Testis (tissue), 3 donors: Measurements from ENCODE around the gene EPHA6. TPM values are rescaled to one million over a fixed set of nuclear protein-coding genes. Genes with fewer than 3 reads are reported as not detected.

Experiments
- DNase-seq: peaks from one replicate; pipeline ENCODE4 v3.0.0-alpha.2; 2019
- H3K27ac ChIP-seq, 2 donors: fragments of 200-600 bp; sonication (generic); one replicate each; pipeline ENCODE4 v1.5.1; 2019
- H3K27me3 ChIP-seq: fragments of 200-600 bp; sonication (generic); one replicate; pipeline ENCODE4 v1.5.1; 2019
- H3K36me3 ChIP-seq: fragments of 200-600 bp; sonication (generic); one replicate; pipeline ENCODE4 v1.5.1; 2017; ENCODE audit warnings: low read depth; ENCODE audit errors: missing control alignments
- H3K4me1 ChIP-seq: fragments of 200-600 bp; sonication (generic); one replicate; pipeline ENCODE4 v1.5.1; 2019
- H3K4me3 ChIP-seq, 2 donors: fragments of 200-600 bp; sonication (generic); one replicate each; pipeline ENCODE4 v1.5.1; 2017 to 2019
- H3K9me3 ChIP-seq: fragments of 200-600 bp; sonication (generic); one replicate; pipeline ENCODE4 v1.5.1; 2017
- POLR2A ChIP-seq: fragments of 450-650 bp; IDR thresholded peaks from one replicate; pipeline ENCODE4 v1.6.1; 2017; ENCODE audit warnings: antibody characterized with exemption, mild to moderate bottlenecking, moderate library complexity
- WGBS, 2 donors: methylation state at CpG; one replicate each; pipeline ENCODE4 v1.1.5; 2018; 5-methylcytosine and 5-hydroxymethylcytosine counted together
- intact Hi-C: fragments of 100-400 bp; cut with DNase I; formaldehyde crosslinking; loops from one replicate; pipeline ENCODE4 v1.15.1; 2023; ENCODE audit warnings: low total_unique reads
- polyA plus RNA-seq: library from polyadenylated mRNA; stranded (reverse); fragments of 350-450 nt; fragmentation: Illumina TruSeq; extraction: RNeasy Lipid Tissue Mini Kit (QIAGEN cat#74804); gene quantifications from one replicate; pipeline ENCODE4 v1.2.3, GENCODE V29; 2014; ENCODE audit warnings: low read depth, low replicate concordance; ENCODE audit not compliant: insufficient read depth
- total RNA-seq, 2 donors: library from RNA; depleted of rRNA; stranded (reverse); fragments of >200 nt; gene quantifications; one replicate each; pipeline ENCODE4 v1.2.3, GENCODE V29; 2016
- TF ChIP-seq, protein P1 (sequence below), 3 experiments: fragments of 450-650 bp in 2 of 3; fragments of 200-600 bp in 1 of 3; sonication (generic) in 1 of 3; IDR thresholded peaks; one replicate each; pipeline ENCODE4 v1.5.1; 2016 to 2019; ENCODE audit warnings: antibody characterized with exemption in 3 of 3, mild to moderate bottlenecking in 2 of 3, moderate library complexity in 1 of 3

Gene EPHA6
- total and polyA plus RNA-seq, 3 donors from 2014 or later: 9.8 to 33.0 (median 21.2) TPM

DNA sequence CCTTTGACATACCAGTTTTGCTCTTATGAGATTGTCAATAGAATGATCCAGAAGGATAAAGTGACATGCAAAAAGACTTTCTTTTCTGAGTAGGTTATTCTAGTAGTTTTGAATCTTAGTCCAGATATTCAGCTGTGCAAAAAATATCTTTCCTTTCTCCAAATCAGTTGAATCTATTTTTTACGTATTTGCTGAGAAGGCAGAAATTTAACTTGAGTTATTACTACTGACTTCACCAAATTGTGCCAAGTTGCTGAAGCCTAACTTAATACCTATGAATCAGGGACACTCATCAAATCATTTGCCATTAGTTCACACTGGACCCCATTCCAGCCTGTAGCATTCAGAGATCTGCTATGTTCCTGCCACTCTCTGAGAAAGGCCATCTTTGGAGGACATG, 215.6 kb downstream of the EPHA6 start:
- DNase-seq: no peak

DNA sequence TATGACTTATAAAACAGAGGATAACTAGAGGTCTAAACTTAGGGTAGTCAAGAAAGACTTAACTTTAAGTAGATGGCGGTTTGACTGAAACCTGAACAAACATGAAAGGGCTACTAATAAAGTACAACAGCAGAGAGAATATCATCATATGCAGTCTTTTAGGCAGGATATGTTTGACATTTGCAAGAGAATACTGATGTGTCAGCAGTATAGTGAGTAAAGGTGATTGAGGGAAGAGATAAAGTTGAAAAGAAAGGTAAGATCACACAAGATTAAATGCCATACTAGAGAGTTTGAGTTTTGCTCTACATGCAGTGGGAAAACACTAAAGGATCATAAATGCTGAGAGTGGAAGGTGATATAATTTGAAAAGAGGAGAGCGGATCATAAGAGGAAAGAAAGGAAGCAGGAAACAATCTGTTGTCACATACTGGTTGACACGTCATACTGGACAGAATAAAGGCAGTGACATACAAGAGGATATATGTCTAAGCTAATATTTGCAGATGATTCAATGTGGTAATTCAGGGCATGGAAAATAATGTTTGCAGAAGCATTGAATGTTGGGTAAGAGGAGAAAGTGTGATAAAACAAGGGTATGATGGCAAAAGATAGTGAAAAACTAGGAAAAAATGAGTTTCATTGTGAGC, 223.0 kb downstream of the EPHA6 start:
- intact Hi-C loops: no loop called here
- DNase-seq: no peak
- Histone ChIP-seq H3K27me3 (no peaks in the 10 kb centered on the region), H3K9me3 (no peaks in the 10 kb centered on the region), H3K4me3 (no peak overlapping the region), H3K27ac (no peak overlapping the region), H3K36me3 (no peaks in the 10 kb centered on the region), H3K4me1 (no peaks in the 10 kb centered on the region)
- TF ChIP-seq POLR2A: no peak
- TF ChIP-seq, protein P1, sequence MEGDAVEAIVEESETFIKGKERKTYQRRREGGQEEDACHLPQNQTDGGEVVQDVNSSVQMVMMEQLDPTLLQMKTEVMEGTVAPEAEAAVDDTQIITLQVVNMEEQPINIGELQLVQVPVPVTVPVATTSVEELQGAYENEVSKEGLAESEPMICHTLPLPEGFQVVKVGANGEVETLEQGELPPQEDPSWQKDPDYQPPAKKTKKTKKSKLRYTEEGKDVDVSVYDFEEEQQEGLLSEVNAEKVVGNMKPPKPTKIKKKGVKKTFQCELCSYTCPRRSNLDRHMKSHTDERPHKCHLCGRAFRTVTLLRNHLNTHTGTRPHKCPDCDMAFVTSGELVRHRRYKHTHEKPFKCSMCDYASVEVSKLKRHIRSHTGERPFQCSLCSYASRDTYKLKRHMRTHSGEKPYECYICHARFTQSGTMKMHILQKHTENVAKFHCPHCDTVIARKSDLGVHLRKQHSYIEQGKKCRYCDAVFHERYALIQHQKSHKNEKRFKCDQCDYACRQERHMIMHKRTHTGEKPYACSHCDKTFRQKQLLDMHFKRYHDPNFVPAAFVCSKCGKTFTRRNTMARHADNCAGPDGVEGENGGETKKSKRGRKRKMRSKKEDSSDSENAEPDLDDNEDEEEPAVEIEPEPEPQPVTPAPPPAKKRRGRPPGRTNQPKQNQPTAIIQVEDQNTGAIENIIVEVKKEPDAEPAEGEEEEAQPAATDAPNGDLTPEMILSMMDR (IDR thresholded peaks at IDR 0.05): no peak
- 95% methylated on average over 3 of the region's 3 CpGs for WGBS, 2 donors

More for the DNA sequence above, 215.6 kb downstream of the EPHA6 start:
- TF ChIP-seq POLR2A: no peak
- TF ChIP-seq, protein P1 (IDR thresholded peaks at IDR 0.05): no peak
- intact Hi-C loops: no loop called here
- 88 to 98% methylated on average over 1 of the region's 1 CpG for WGBS, 2 donors
- Histone ChIP-seq H3K27me3 (no peaks in the 10 kb centered on the region), H3K4me1 (no peaks in the 10 kb centered on the region), H3K36me3 (no peaks in the 10 kb centered on the region), H3K27ac (no peak overlapping the region), H3K4me3 (no peak overlapping the region), H3K9me3 (no peaks in the 10 kb centered on the region)

DNA sequence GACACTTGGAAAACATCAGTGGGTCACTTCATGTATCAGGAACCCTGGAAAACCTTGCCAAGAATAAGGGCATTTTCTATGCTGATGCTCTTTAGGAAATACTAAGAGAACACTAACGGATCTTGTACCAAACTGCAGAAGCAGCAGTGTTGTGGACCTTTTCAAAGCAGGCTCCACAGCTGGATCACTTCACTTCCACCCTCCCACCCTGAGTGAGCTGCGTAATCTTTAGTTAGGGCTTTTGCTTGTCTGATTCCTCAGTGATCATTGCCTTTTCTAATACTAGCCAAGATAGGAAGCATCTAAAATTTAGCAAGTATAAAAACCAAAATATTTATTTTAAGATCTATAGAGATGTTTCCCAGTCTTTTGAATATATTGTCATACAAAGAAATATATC, 229.0 kb downstream of the EPHA6 start:
- no peaks in the 10 kb centered on the region for H3K4me1 ChIP-seq
- 66 to 73% methylated on average over 2 of the region's 2 CpGs for WGBS, 2 donors
- intact Hi-C loops: no loop called here
- H3K27me3 ChIP-seq: no peaks in the 10 kb centered on the region
- no peaks in the 10 kb centered on the region for H3K36me3 ChIP-seq
- no peak for DNase-seq
- no peak for TF ChIP-seq POLR2A
- TF ChIP-seq, protein P1 (IDR thresholded peaks at IDR 0.05): no peak
- H3K9me3 ChIP-seq: no peaks in the 10 kb centered on the region
- H3K4me3 ChIP-seq: no peak overlapping the region
- no peak overlapping the region for H3K27ac ChIP-seq

DNA sequence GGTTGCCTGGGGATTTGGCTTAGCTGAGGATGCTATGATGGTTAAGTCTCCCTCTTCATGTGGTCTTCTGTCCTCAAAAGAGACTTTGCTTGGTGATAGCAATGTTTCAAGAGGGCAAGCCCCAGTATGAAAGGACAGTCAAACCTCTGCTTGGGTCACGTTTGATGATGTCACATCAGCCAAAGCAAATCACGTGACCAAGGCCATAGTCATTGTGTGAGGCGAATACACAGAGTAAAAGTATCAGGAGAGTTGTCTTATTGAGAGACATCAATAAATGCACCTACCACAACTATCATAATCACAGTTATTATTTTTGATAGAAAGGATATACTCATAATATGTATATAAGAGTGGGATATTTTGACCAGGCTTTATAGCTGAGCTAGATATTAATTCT, 243.0 kb downstream of the EPHA6 start:
- no peaks in the 10 kb centered on the region for H3K27me3 ChIP-seq
- TF ChIP-seq, protein P1 (IDR thresholded peaks at IDR 0.05): no peak
- no peak for TF ChIP-seq POLR2A
- no peak overlapping the region for H3K27ac ChIP-seq
- H3K4me1 ChIP-seq: no peaks in the 10 kb centered on the region
- no peak for DNase-seq
- 91 to 93% methylated on average over 3 of the region's 3 CpGs for WGBS, 2 donors
- intact Hi-C loops: no loop called here
- no peaks in the 10 kb centered on the region for H3K36me3 ChIP-seq
- no peaks in the 10 kb centered on the region for H3K9me3 ChIP-seq
- H3K4me3 ChIP-seq: no peak overlapping the region

DNA sequence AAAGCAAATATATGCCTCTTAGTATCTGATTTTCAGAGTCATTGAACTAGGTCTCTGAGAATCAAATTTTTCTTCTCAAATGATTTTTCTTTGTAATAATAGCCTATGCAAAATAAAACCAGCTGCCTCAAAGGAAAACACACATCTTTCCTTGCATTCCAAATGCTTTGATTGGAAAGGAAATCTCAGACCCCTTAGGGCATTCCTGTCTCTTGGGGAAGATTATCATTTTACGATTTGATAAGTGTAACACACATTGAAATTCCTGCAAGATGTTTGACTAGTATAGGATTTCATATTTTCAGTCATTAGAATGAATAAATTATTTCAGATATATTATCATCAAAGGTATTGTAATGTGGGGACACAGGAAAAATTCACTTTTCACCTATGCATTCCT, 244.8 kb downstream of the EPHA6 start:
- no peak overlapping the region for H3K27ac ChIP-seq
- H3K27me3 ChIP-seq: no peaks in the 10 kb centered on the region
- no peak overlapping the region for H3K4me3 ChIP-seq
- TF ChIP-seq, protein P1 (IDR thresholded peaks at IDR 0.05): no peak
- TF ChIP-seq POLR2A: no peak
- H3K36me3 ChIP-seq: no peaks in the 10 kb centered on the region
- intact Hi-C loops: no loop called here
- DNase-seq: no peak
- H3K9me3 ChIP-seq: no peaks in the 10 kb centered on the region
- H3K4me1 ChIP-seq: no peaks in the 10 kb centered on the region
- 88 to 90% methylated on average over 1 of the region's 1 CpG for WGBS, 2 donors
